DMS 273 treated with DMSO at 0.1 percent for 48 hours (cell line): ENCODE measurements around the gene GNPTAB.

Experiments used
- DNase-seq: peaks from one replicate; lab custom pipeline; 2025; lab: John Stamatoyannopoulos, UW

The GNPTAB gene

GRCh38 chr12:101772012-101772775 is 58.6 kb downstream of the GNPTAB start:
- no peak for DNase-seq

- DNase-seq, result no peak
Observed at GRCh38 chr12:101769865-101770264, 60.9 kb downstream of the GNPTAB start.

- DNase-seq, result no peak
Observed at GRCh38 chr12:101768781-101769180, 62.0 kb downstream of the GNPTAB start.

GRCh38 chr12:101767537-101767936 is 63.2 kb downstream of the GNPTAB start:
- DNase-seq, result no peak

- DNase-seq, result no peak
Observed at GRCh38 chr12:101764051-101764792, 66.5 kb downstream of the GNPTAB start.

- DNase-seq, result no peak
Observed at GRCh38 chr12:101763246-101763931, 67.4 kb downstream of the GNPTAB start.

GRCh38 chr12:101761781-101762180 is 69.0 kb downstream of the GNPTAB start:
- no peak for DNase-seq

- DNase-seq, result no peak
Observed at GRCh38 chr12:101761350-101761749, 69.4 kb downstream of the GNPTAB start.

- no peak for DNase-seq
Observed at GRCh38 chr12:101759396-101760047, 71.2 kb downstream of the GNPTAB start.

GRCh38 chr12:101750152-101750551 is 80.6 kb downstream of the GNPTAB start:
- DNase-seq, result no peak

GRCh38 chr12:101749657-101750056 is 81.1 kb downstream of the GNPTAB start:
- no peak for DNase-seq

- DNase-seq, result no peak
Observed at GRCh38 chr12:101748907-101749306, 81.9 kb downstream of the GNPTAB start.

- no peak for DNase-seq
Observed at GRCh38 chr12:101747697-101748096, 83.1 kb downstream of the GNPTAB start.

GRCh38 chr12:101746661-101747060 is 84.1 kb downstream of the GNPTAB start:
- DNase-seq, result no peak

- no peak for DNase-seq
Observed at GRCh38 chr12:101746196-101746595, 84.6 kb downstream of the GNPTAB start.

GRCh38 chr12:101745481-101745880 is 85.3 kb downstream of the GNPTAB start:
- no peak for DNase-seq

- DNase-seq, result no peak
Observed at GRCh38 chr12:101743724-101744472, 86.9 kb downstream of the GNPTAB start.

- DNase-seq, result no peak
Observed at GRCh38 chr12:101743242-101743641, 87.5 kb downstream of the GNPTAB start.

GRCh38 chr12:101740980-101741379 is 89.8 kb downstream of the GNPTAB start:
- no peak for DNase-seq

GRCh38 chr12:101740566-101740965 is 90.2 kb downstream of the GNPTAB start:
- no peak for DNase-seq

GRCh38 chr12:101738920-101739665 is 91.7 kb downstream of the GNPTAB start, which contains the start of gene SYCP3:
Gene SYCP3, minus strand, starts transcription at chr12:101739462. Its CDS starts 1,527 bp downstream, at chr12:101737935.
- DNase-seq, result no peak
